Suppressor macrophage treated with lipopolysaccharide for 1 hour (primary cell): Measurements from ENCODE around the gene COL6A1.
"Not testable (repeated sequence)": the region's sequence is repeated elsewhere in the genome, so short reads cannot be mapped to it uniquely, and the experiment has no call there.

Source experiments
- DNase-seq, 3 donors: peaks; one replicate each; pipeline ENCODE4 v3.0.0-alpha.2; 2020 to 2022

COL6A1 gene

DNA sequence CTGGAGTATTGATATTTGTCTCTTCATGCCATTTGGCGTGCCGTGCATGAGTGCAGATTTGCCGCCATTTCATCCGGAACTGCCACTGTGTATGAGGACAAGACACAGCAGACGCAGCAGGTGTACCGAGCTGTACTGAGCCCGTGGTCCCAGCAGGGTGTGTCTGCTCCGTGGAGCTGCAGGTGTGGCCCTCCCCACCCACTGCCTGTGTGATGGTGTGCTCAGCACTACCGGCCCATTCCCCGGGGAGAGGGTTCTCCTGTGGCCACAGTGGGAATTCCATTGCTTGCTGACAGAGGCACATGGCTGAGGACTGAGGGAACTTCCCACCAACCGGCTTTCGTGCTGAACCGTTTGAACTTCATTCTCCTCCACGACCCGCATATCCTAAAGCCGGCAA, 34.3 kb upstream of the COL6A1 start:
- DNase-seq: no peak

DNA sequence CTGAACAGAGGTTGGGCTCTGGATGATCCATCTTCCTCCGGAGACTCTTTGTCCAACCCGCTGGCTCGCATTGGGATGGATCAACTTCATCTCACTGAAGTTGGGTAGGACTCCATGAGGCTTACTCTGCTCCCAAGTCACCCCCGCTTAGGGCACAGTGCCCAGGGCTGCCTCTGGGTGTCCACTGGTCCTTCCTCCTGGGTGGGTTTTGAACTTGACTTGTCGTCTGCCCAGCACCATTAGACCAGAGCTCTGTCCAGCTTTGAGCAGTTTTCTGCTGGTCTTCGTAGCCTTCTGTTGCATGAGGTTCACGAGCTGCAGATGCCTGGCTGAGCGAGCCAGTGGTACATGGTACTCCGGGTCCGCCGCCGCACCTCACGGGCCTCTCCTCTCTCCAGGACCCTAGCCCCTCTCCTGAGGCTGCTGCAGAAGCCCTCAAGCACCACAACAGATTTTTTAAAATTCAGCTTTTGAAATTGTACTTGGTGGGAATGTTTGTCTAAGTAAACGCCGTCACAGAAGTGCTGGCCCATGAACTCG, 33.8 kb upstream of the COL6A1 start:
- DNase-seq: no peak

DNA sequence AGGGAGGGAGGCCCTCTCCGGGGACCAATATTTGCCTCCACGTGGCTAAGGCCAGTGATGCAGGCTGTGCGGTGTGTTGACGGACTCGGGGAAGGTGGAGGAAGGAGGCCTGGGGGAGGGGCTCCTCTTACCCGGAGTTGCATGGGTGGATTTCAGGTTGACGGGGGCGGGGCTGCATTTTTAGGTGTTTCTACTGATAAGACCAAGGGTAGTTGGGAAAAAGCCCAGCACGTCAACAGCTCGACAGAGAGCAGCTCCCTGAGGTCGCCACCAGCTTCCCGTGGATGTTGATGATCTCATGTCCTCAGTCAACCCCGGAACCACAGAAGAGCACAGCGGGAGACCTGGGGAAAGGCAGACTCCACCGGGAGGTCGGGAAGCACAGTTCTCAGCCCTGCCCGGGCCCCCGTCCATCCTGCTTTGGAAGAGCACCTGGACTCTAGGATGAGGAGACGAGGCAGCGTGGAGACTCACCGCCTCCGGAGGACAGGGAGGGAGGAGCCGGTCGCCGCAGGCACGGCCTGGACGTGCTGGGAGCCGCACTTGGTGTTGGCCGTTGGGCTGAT, 32.9 kb upstream of the COL6A1 start:
- no peak for DNase-seq

DNA sequence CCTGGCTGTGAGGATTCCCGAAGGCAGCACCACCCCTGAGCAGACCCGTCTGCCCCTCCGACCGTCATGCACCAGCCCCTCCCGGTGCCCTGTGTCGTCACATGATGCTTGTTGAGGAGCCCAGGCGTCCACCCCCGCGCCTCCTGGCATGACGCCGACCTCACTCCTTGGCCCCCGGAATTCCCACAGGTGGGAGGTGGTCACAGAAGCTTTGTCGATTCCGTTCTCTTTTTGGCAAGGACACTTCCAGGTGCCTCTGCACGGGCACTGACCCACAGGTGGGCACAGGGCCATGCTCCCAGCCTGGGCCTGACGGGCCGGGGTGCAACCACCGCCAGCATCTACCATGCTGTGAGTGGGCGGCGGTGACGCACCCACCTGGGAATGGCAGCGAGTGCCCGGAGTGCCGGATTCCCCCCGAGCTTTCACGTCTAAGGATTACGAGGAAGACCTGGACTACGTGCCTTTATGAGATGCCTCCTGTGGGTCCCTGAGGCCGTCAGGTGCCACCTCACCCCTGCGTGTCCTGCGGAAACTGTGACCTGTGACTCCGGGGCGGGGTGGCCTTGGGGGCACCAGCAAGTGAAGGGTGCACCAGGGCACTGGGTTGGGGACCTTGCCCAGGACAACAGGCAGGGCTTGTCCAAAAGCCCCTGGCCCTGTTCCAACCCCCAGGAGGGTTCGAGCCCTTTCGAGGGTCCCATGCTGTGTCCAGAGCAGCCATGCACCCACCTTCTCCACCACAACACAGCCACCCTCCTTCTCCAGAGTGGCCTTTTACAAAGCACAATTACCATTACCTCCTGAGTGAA, 31.4 kb upstream of the COL6A1 start:
- DNase-seq: no peak

DNA sequence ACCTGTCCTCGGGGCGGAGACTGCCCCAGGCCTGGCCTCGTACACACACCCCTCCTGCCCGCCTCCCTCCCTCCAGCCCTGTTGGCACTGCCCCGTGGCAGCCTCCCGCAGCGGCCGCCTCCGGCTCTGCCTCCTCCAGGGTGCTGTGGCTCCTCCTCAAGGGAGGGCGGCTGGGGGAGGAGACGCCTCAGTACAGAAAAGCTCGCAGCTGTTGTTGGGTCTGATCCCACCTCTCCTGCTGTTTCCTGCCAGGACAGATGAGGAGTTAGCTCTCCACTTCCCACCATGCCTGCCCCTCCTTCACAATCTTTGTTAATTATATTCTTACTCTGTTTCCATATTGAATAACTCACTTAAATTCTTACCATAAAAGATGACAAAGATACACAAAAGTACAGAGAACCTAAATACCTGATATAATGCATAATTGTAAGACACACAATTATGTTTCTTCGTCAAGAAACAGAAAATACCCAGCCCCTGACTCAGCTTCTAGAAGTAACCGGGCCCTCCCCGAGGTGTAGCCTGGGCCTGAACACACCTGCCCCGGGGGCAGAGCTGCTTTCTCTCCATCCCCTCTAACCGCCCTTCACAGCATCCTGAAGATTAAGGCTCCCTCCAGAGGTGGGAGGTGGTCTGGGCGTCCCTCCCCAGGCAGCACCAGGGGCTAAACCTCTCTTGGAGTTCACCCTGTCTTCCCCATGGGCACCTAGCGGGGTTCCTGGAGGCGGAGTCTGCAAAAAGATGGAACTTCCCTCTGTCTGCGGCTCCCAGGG, 30.6 kb upstream of the COL6A1 start:
- DNase-seq: no peak

DNA sequence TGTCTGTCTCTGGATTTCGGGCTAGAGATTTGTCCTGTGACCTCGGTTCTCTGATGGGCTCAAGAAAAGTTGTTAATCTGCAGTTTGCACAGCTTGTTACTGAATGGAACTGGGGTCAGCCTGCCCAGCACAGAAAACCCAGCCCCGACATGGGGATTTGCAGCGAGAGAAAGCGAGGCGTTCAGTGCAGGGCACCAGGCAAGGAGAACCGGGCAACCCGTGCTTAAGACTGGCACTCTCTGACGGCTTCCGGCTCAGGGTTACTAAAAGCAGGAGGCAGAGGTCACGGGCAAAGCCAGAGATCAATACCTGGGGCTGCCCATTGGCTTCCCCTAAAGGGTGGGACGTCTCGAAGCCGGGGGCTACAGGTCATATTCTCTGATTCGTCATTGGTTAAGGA, 29.9 kb upstream of the COL6A1 start:
- no peak for DNase-seq

DNA sequence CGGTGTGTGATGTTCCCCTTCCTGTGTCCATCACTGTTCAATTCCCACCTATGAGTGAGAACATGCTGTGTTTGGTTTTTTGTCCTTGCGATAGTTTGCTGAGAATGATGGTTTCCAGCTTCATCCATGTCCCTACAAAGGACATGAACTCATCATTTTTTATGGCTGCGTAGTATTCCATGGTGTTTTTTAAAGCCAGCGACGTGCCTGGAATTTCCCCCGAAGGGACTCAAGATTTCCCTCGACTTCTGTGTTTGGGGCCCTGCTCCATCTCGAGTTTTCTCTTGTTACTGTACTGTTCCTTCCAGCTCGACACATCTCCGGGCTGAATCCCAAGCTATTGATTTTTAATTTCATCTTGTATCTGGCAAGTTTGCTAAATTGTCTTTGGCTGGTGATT, 29.0 kb upstream of the COL6A1 start:
- DNase-seq: not testable (repeated sequence)

DNA sequence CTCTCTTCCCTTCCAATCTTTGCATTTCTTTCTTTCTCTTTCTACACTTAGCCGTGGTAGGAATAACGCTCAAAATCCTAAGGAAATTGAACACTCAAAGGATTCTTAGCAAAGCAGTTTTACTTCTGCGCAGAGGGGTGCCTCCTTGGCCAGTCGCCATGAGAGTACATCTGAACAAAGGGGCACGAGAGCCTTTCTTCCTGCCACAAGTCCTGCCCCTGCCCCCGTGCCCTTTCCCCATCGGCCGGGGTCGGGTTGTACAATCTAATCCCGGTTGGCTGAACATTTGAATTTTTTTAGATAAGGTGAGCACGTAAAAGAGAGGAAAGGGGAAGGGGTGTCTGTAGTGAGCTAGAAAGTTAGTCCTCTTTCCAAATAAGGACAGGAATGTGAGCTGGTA, 28.6 kb upstream of the COL6A1 start:
- DNase-seq: no peak

DNA sequence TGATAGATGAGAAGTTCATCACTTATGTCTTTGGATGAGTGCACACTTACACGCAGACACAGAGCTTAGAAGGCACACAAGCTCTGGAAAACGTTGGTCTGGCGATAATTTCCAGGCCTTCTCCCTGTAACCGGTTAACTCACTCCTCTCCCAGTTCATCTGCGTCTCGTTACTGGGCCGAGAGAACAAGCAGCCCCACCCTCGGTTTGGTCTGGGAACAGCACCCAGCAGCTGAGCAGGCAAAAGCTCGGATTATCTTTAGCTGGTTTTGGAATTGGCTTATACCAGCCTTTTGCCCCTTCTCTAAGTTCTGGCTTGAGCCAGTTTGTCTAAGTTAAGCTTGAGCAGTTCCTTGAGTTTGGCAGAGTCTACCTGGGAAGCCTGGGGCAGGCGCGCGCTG, 27.3 kb upstream of the COL6A1 start:
- no peak for DNase-seq

DNA sequence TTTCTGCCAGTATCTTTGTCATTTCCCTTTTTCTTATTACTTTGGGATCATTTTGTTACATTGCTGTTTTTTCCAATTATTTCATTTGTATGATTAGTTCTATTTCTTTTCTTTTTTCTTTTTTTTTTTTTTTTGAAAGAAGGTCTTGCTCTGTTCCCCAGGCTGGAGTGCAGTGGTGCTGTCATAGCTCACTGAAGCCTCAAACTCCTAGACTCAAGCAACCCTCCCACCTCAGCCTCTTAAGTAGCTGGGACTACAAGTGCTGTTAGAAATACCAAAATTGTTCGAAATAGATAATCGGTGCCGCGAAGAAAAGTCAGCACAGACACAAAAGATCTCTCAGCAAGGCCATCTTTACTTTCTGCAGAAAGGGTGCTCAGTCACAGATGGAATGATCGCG, 26.6 kb upstream of the COL6A1 start:
- no peak for DNase-seq

DNA sequence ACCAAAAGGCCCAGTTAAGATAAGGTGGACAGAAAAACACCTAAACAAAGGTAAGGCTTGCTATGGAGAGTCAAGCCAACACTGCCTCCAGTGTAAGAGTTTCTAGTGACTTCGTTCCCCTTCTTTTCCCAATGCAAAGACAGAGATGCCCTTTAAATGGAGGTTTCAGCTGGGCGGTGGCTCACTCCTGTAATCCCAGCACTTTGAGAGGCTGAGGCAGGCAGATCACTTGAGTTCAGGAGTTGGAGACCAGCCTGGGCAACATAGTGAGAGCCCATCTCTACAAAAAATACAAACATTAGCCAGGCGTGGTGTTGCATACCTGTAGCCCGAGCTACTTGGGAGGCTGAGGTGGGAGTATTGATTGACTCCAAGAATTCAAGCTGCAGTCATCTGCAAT, 24.0 kb upstream of the COL6A1 start:
- no peak for DNase-seq

DNA sequence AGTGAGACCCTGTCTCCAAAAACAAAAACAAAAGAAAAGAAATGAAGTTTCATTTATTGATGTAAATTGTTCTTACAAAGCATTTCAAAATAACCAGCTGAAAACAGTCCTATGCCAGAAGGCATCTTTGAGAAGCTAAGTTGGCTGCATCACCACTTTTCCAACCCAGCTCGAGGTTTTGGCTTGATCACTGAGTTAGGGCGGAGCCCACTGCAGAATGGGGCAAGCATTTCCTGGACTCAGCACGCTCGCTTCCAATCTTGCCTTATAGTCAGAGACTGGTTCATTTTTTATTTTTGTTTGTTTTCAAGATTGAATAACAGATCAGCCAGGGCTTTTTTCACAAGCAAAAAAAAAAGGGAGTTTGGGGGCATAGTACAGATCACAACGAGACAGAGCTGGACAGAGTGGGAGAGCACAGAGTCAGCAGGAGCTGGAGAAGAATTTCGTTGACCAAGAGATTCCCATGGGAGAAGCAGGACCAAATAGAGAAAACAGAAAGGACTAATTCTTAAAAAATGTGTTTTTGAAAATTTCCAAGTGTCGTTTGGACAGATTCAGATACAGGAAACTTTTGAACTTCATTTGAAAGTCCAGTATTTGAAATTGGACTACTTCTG, 23.5 kb upstream of the COL6A1 start:
- no peak for DNase-seq

DNA sequence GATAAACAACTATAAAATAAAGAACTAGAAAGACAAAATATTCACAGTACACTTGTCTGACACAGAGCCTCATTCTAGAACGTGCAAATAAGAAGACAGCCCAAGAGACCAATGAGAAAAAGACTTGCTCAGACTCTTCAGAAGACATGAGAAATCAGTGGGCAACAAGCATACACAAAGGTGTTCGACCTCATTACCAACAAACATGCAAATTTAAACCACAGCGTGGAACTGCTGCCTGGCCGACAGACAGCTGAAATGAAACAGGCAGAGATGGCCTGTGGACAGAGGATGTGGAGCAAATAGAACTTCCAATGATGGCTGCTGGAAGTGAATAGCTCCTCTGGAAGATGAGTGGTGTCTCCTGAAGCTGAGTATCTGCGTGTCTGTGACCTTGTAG, 22.4 kb upstream of the COL6A1 start:
- DNase-seq: no peak

DNA sequence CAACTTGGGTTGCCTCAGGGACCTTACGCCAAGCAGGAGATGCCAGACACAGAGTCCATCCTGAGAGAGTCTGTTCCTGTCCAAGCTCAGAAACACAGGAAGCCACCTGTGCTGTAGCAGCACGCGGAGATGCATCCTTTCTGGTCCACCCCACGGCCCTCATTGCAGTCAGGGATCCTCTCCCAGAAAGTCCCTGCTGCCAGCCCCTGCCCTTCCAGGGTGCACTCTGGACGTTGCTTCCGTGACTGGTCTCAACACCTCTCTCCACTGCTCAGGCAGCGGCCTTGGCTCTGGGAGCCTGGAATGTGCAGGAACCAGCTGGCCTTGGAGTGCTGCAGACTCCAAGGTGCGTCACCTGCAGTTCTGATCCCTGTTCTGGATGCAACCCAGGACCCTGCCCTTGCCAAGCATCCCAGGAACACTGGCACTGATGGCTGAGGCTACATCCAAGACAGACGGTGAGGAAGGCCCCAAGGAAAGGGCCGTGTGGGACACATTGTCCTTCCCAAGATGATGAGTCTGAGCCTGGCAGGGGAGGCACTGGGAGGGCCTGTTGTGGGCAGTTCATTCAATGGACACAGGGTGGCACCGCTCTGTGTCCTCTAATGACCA, 21.7 kb upstream of the COL6A1 start:
- peak in 1 of 3 donors; percentile 12 for DNase-seq

DNA sequence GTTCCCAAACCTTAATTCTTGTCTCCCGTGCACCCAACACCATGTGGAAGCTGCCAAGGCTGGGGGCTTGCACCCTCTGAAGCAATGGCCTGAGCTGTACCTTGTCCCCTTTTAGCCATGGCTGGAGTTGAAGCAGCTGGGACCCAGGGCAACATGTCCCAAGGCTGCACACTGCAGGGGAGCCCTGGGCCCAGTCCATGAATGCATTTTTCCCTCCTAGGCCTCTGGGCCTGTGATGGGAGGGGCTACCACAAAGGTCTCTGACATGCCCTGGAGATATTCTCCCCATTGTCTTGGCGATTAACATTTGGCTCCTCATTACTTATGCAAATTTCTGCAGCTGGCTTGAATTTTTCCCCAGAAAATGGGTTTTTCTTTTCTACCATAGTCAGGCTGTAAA, 20.2 kb upstream of the COL6A1 start:
- DNase-seq: peak in 1 of 3 donors; percentile 4

DNA sequence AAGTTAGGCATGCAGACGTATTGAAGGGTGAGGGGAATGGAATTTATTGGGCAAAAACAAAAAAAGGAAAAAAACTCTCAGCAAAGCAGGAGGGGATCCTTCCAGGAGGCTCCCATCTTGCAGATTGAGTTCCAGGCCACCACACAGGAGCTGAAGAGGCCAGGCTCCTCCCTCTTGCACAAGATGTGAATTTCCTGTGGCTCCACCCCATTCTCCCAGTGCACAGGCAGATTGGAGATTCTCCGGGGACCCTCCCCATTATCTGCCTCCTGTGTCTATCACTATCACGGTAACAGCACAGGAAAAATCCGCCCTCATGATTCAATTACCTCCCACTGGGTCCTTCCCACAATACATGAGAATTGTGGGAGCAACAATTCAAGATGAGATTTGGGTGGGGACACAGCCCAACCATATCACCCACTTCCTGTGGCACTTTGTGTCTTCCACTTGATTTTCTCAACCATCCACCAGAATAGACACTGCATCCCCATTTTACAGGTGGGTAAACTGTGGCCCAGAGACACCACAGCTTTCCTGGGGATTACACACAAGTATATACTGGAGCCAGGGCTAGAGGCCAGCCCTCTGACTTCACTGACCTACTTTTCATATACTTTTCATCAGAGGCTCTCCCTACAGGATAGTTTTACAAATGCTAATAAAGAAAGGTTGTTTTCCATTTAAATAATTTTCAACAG, 18.9 kb upstream of the COL6A1 start:
- DNase-seq: peak in 1 of 3 donors; percentile 14

DNA sequence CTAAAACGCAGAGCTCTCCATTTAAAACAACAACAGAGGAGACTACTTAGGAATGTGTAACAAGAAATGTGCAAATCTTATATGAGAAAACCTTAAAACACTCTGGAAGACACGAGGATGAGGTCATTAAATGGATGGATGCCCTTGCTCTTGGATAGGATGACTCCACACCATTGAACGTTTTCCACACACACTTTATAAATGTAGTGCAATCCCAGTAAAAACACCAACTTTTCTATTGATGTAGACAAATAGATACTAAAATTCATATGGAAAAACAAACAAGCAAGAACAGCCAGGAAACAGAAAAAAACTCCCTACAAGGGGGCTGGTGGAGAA, 18.4 kb upstream of the COL6A1 start:
- no peak for DNase-seq

DNA sequence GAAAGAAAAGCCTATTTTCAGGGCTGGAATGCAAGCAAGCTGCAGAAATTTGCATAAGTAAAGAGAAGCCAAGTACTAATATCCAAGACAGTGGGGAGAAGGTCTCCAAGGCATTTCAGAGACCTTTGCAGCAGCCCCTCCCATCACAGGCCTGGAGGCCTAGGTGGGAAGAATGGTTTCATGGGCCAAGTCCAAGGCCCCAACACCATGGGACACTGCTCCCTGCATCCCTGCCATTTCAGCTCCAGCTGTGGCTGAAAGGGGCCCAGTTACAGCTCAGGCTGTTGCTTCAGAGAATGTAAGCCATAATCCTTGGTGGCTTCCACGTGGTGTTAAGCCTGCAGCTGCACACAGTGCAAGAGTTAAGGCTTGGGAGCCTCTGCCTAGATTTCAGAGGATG, 16.9 kb upstream of the COL6A1 start:
- no peak for DNase-seq

DNA sequence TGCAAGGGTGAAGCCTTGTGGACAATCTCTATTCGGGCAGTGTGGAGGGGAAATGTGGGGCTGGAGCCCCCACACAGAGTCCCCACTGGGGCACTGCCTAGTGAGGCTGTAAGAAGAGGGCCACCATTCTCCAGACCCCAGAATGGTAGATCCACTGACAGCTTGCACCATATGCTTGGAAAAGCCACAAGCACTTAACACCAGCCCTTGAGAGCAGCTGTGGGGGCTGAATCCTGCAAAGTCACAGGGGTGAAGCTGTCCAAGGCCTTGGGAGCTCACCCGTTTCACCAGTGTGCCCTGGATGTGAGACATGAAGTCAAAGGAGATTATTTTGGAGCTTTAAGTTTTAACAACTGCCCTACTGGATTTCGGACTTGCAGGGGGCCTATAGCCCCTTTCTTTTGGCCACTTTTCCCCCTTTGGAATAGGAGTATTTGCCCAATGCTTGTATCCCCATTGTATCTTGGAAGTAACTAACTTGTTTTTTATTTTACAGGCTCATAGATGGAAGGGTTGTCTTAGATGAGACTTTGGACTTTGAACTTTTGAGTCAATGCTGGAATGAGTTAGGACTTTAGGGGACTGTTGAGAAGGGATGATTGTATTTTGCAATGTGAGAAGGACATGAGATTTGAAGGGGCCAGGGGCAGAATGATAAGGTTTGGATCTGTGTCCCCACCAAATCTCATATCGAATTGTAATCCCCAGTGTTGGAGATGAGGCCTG, 16.3 kb upstream of the COL6A1 start:
- DNase-seq: no peak

DNA sequence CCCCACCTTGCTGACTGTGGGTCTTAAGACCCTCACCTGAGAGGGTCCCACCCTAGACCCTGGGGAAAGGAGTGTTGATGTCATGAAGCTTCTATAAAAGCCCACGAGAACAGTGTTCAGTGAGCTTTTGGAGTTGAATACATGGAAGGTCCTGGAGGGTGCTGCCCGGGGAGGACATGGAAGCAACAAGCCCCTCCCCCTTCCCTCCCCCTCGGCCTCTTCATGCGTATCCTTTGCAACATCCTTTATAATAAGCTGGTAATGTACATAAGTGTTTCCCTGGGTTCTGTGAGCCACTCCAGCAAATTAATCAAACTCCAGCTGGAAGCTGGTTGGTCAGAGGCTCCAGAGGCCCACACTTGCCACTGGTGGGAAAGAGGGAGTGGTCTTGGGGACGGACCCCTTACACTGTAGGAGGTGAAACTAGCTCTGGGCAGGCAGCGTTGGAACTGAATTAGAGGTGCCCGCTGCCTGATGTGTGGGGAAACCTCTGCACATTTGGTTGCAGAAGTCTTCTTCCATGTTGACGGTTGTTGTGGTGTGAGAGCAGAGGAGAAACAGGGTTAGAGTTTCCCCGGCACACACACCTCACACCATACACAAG, 14.7 kb upstream of the COL6A1 start:
- DNase-seq: no peak
